Mesenchymal stem cell (in vitro differentiated cells and primary cell): ENCODE results near the gene ANKRD55.

Experiments
- DNase-seq: peaks from one replicate; pipeline ENCODE4 v3.0.0-alpha.2; 2013
- H2AFZ ChIP-seq: one replicate; pipeline ENCODE4 v1.6.1; 2013; ENCODE audit warnings: low read depth, mild to moderate bottlenecking, control low read depth, inconsistent platforms, low read length, moderate library complexity
- H2AK5ac ChIP-seq: 2 replicates; pipeline ENCODE4 v1.6.1; 2013; ENCODE audit warnings: low read length, moderate library complexity, mild to moderate bottlenecking, inconsistent platforms; ENCODE audit not compliant: severe bottlenecking
- H2BK120ac ChIP-seq: one replicate; pipeline ENCODE4 v1.6.1; 2013; ENCODE audit warnings: low read depth, mild to moderate bottlenecking, inconsistent platforms, low read length, moderate library complexity
- H2BK12ac ChIP-seq, 2 experiments: one replicate each; pipeline ENCODE4 v1.6.1; 2013; ENCODE audit warnings: inconsistent platforms in 2 of 2, low read length in 2 of 2, mild to moderate bottlenecking in 2 of 2, moderate library complexity in 2 of 2, control low read depth in 1 of 2
- H2BK15ac ChIP-seq: one replicate; pipeline ENCODE4 v1.6.1; 2013; ENCODE audit warnings: mild to moderate bottlenecking, low read depth, inconsistent platforms; ENCODE audit not compliant: poor library complexity, severe bottlenecking
- H2BK5ac ChIP-seq: 2 replicates; pipeline ENCODE4 v1.6.1; 2013; ENCODE audit warnings: low read depth, mild to moderate bottlenecking, low read length, control low read depth, inconsistent platforms; ENCODE audit not compliant: poor library complexity, severe bottlenecking
- H3K14ac ChIP-seq, 2 experiments: one replicate each; pipeline ENCODE4 v1.6.1; 2013; ENCODE audit warnings: inconsistent platforms in 2 of 2, low read length in 2 of 2, control low read depth in 1 of 2, mild to moderate bottlenecking in 1 of 2, moderate library complexity in 1 of 2
- H3K18ac ChIP-seq, 2 experiments: one replicate each; pipeline ENCODE4 v1.6.1; 2013; ENCODE audit warnings: inconsistent platforms in 2 of 2, low read length in 2 of 2, control low read depth in 1 of 2, low read depth in 1 of 2, mild to moderate bottlenecking in 1 of 2
- H3K23ac ChIP-seq, 2 experiments: one replicate each; pipeline ENCODE4 v1.6.1; 2013; ENCODE audit warnings: inconsistent platforms in 2 of 2, low read length in 2 of 2, mild to moderate bottlenecking in 2 of 2, moderate library complexity in 2 of 2, control low read depth in 1 of 2
- H3K27ac ChIP-seq: 2 replicates; pipeline ENCODE4 v1.5.1; 2013; ENCODE audit warnings: mild to moderate bottlenecking, moderate library complexity, low read length, control low read depth, inconsistent platforms; ENCODE audit not compliant: poor library complexity, severe bottlenecking
- H3K27me3 ChIP-seq, 2 experiments: 2 replicates each; pipeline versions ENCODE4 v1.6.1 to v1.7.0; 2013; ENCODE audit warnings: low read length in 2 of 2, mild to moderate bottlenecking in 2 of 2, moderate library complexity in 2 of 2, control low read depth in 1 of 2, inconsistent platforms in 1 of 2; ENCODE audit not compliant: control insufficient read depth in 1 of 2, insufficient read depth in 1 of 2
- H3K36me3 ChIP-seq, 2 experiments: 2 replicates each; pipeline versions ENCODE4 v1.6.1 to v1.7.0; 2013; ENCODE audit warnings: low read length in 2 of 2, control low read depth in 1 of 2, inconsistent platforms in 1 of 2, low read depth in 1 of 2, mild to moderate bottlenecking in 1 of 2; ENCODE audit not compliant: insufficient read depth in 2 of 2, control insufficient read depth in 1 of 2
- H3K4ac ChIP-seq, 2 experiments: one replicate each; pipeline ENCODE4 v1.6.1; 2013; ENCODE audit warnings: inconsistent platforms in 2 of 2, low read length in 2 of 2, mild to moderate bottlenecking in 2 of 2, moderate library complexity in 2 of 2, control low read depth in 1 of 2, low read depth in 1 of 2
- H3K4me1 ChIP-seq: 2 replicates; pipeline ENCODE4 v1.6.1; 2013; ENCODE audit warnings: low read depth, low read length, control low read depth; ENCODE audit not compliant: control insufficient read depth, insufficient read depth
- H3K4me2 ChIP-seq: 2 replicates; pipeline ENCODE4 v1.6.1; 2013; ENCODE audit warnings: low read length, mild to moderate bottlenecking, inconsistent platforms; ENCODE audit not compliant: poor library complexity, severe bottlenecking
- H3K4me3 ChIP-seq, 2 experiments: 2 replicates each; pipeline versions ENCODE4 v1.5.1 to v1.7.0; 2013; ENCODE audit warnings: low read length in 2 of 2, mild to moderate bottlenecking in 2 of 2, control low read depth in 1 of 2, low read depth in 1 of 2; ENCODE audit not compliant: insufficient read depth in 1 of 2
- H3K79me1 ChIP-seq: replicated peaks from 2 replicates; pipeline ENCODE4 v1.6.1; 2013; ENCODE audit warnings: mild to moderate bottlenecking, control low read depth, low read length, inconsistent platforms; ENCODE audit not compliant: poor library complexity, severe bottlenecking
- H3K9ac ChIP-seq: 2 replicates; pipeline ENCODE4 v1.7.0; 2013; ENCODE audit warnings: mild to moderate bottlenecking, low read length, moderate library complexity
- H3K9me3 ChIP-seq: 2 replicates; pipeline ENCODE4 v1.7.0; 2013; ENCODE audit warnings: mild to moderate bottlenecking, low read length; ENCODE audit not compliant: control insufficient read depth
- H4K8ac ChIP-seq: one replicate; pipeline ENCODE4 v1.6.1; 2013; ENCODE audit warnings: inconsistent platforms, mild to moderate bottlenecking, low read length, moderate library complexity
- H4K91ac ChIP-seq: one replicate; pipeline ENCODE4 v1.6.1; 2013; ENCODE audit warnings: mild to moderate bottlenecking, low read length, inconsistent platforms
- WGBS: methylation state at CpG from one replicate; pipeline ENCODE4 v1.1.7; 2013; ENCODE audit warnings: mixed read lengths; 5-methylcytosine and 5-hydroxymethylcytosine counted together

The ANKRD55 gene

GRCh38 chr5:56129288-56129687 is 103.8 kb downstream of the ANKRD55 start:
- Histone ChIP-seq H3K79me1 (no peaks in the 10 kb centered on the region), H2BK15ac (no peak overlapping the region), H3K36me3 (no peaks in the 10 kb centered on the region), H3K4me2 (no peak overlapping the region), H2BK5ac (no peak overlapping the region), H3K9me3 (peaks cover 10% of the 10 kb centered on the region), H4K8ac (no peak overlapping the region), H3K4ac (no peak overlapping the region), H4K91ac (no peak overlapping the region), H3K27ac (no peak overlapping the region), H3K4me1 (no peaks in the 10 kb centered on the region), H3K18ac (no peak overlapping the region), H2AK5ac (no peak overlapping the region), H2AFZ (no peak overlapping the region), H3K23ac (no peak overlapping the region), H2BK12ac (no peak overlapping the region), H3K14ac (no peak overlapping the region), H2BK120ac (peak overlapping the region; percentile 81), H3K27me3 (no peaks in the 10 kb centered on the region), H3K9ac (no peak overlapping the region), H3K4me3 (no peak overlapping the region)
- WGBS = 88% methylated on average over 2 of the region's 4 CpGs
- DNase-seq = no peak

- Histone ChIP-seq H2AK5ac (no peak overlapping the region), H3K79me1 (no peaks in the 10 kb centered on the region), H2BK120ac (peak overlapping the region; percentile 81), H2AFZ (no peak overlapping the region), H3K4me3 (no peak overlapping the region), H2BK5ac (no peak overlapping the region), H3K36me3 (no peaks in the 10 kb centered on the region), H3K27me3 (no peaks in the 10 kb centered on the region), H3K14ac (no peak overlapping the region), H3K4me1 (peaks cover under 1% of the 10 kb centered on the region), H3K27ac (no peak overlapping the region), H3K4me2 (no peak overlapping the region), H3K9ac (no peak overlapping the region), H2BK12ac (peak overlapping the region; percentile 38 to 70), H2BK15ac (no peak overlapping the region), H4K8ac (no peak overlapping the region), H3K23ac (no peak overlapping the region), H3K4ac (peak overlapping the region in 1 of 2 experiments; percentile 81), H3K18ac (peak overlapping the region in 1 of 2 experiments; percentile 58), H4K91ac (peak overlapping the region; percentile 64), H3K9me3 (peaks cover 10% of the 10 kb centered on the region)
- no CpG with 5 or more reads among the region's 3 CpGs for WGBS
- DNase-seq = no peak
Observed at GRCh38 chr5:56128113-56128512, 105.0 kb downstream of the ANKRD55 start.

- Histone ChIP-seq H3K9me3 (peaks cover 10% of the 10 kb centered on the region), H2BK5ac (no peak overlapping the region), H2BK120ac (peak overlapping the region; percentile 12), H2AK5ac (no peak overlapping the region), H3K23ac (no peak overlapping the region), H3K27ac (no peak overlapping the region), H3K27me3 (no peaks in the 10 kb centered on the region), H3K4me2 (no peak overlapping the region), H2AFZ (no peak overlapping the region), H2BK12ac (peak overlapping the region; percentile 59 to 92), H3K79me1 (no peaks in the 10 kb centered on the region), H3K18ac (no peak overlapping the region), H3K14ac (peak overlapping the region in 1 of 2 experiments; percentile 30), H4K8ac (no peak overlapping the region), H2BK15ac (no peak overlapping the region), H3K9ac (no peak overlapping the region), H3K4me3 (no peak overlapping the region), H3K4me1 (peaks cover 4% of the 10 kb centered on the region), H3K36me3 (no peaks in the 10 kb centered on the region), H3K4ac (peak overlapping the region; percentile 57 to 67), H4K91ac (no peak overlapping the region)
- DNase-seq = no peak
- WGBS = 92% methylated on average over 6 of the region's 7 CpGs
Observed at GRCh38 chr5:56126487-56127179, 106.5 kb downstream of the ANKRD55 start.

GRCh38 chr5:56123531-56124243 is 109.4 kb downstream of the ANKRD55 start:
- no peaks in the 10 kb centered on the region for H3K79me1 ChIP-seq
- peak overlapping the region; percentile 98 for H2BK120ac ChIP-seq
- no peak overlapping the region for H3K18ac ChIP-seq
- no peak overlapping the region for H2BK15ac ChIP-seq
- peak; percentile 100 for DNase-seq
- no peak overlapping the region for H3K14ac ChIP-seq
- H3K4me1 ChIP-seq = peaks cover 4% of the 10 kb centered on the region
- H4K8ac ChIP-seq = no peak overlapping the region
- H2AK5ac ChIP-seq = peak overlapping the region; percentile 38
- no peak overlapping the region for H2AFZ ChIP-seq
- H3K27me3 ChIP-seq = no peaks in the 10 kb centered on the region
- H2BK5ac ChIP-seq = no peak overlapping the region
- H3K4me2 ChIP-seq = no peak overlapping the region
- H3K4ac ChIP-seq = no peak overlapping the region
- peak overlapping the region in 1 of 2 experiments; percentile 4 for H3K4me3 ChIP-seq
- no peak overlapping the region for H2BK12ac ChIP-seq
- no peaks in the 10 kb centered on the region for H3K9me3 ChIP-seq
- H3K23ac ChIP-seq = no peak overlapping the region
- no peaks in the 10 kb centered on the region for H3K36me3 ChIP-seq
- H4K91ac ChIP-seq = no peak overlapping the region
- H3K27ac ChIP-seq = peak overlapping the region; percentile 94
- H3K9ac ChIP-seq = peak overlapping the region; percentile 60
- 0% methylated on average over 4 of the region's 8 CpGs for WGBS
